DOHH2 (cell line): ENCODE data around the gene KCNQ1.

Source experiments
- EZH2phosphoT487 ChIP-seq: fragments of 200-600 bp; sonication (generic); IDR thresholded peaks from 2 replicates; pipeline ENCODE4 v1.6.1; 2017; ENCODE audit warnings: borderline replicate concordance, mild to moderate bottlenecking, antibody characterized with exemption, low read length, moderate library complexity, mixed read lengths
- TF ChIP-seq, protein P1 (sequence below): fragments of 200-600 bp; sonication (generic); IDR thresholded peaks from one replicate; pipeline ENCODE4 v1.5.1; 2014; ENCODE audit warnings: antibody characterized with exemption, mild to moderate bottlenecking, low read depth, low read length; ENCODE audit not compliant: poor library complexity, severe bottlenecking

DNA sequence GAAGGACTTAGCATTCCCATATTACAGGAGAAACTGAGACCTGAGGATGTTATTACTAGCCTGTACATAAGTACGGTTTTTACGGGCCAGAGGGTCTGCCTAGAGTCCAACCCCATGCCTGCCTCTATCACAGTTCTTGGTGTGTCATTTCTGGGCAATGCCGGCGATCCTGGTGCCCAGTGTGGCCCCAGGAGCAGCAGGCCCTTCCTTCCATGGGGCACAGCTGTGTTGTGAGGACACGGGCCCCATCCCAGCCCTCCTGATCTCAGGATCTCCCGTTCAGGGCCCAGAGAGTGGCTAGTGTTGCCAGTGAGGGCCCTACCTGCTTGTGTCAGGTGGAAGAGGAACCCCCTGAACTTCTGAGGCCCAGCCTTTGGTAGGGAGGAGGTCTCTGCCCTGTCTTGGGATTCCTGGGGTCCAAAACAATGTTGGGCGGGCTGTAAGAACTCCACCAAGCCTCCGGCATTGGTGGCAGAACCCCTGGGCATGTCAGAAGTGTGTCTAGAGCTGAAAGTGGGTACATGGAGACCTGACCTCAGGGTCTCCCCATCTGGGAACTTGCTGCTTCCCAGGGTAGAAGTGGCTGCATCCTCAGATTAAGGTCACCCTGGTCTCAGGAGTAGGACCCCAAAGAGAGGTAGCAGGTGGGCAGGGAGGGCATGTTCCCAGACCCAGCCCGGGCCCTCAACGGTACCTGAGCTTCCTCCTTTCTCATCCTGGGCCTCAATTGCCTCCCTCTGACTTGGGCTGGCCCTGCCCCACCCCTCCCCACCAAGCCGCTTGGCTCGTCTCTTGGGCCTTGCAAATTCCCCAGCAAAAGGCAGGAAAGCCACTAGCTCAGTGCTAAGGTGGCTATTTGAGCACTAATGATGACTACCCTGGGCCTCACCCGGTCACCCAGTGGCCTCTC lies 329.6 kb downstream of the KCNQ1 start:
- TF ChIP-seq, protein P1, sequence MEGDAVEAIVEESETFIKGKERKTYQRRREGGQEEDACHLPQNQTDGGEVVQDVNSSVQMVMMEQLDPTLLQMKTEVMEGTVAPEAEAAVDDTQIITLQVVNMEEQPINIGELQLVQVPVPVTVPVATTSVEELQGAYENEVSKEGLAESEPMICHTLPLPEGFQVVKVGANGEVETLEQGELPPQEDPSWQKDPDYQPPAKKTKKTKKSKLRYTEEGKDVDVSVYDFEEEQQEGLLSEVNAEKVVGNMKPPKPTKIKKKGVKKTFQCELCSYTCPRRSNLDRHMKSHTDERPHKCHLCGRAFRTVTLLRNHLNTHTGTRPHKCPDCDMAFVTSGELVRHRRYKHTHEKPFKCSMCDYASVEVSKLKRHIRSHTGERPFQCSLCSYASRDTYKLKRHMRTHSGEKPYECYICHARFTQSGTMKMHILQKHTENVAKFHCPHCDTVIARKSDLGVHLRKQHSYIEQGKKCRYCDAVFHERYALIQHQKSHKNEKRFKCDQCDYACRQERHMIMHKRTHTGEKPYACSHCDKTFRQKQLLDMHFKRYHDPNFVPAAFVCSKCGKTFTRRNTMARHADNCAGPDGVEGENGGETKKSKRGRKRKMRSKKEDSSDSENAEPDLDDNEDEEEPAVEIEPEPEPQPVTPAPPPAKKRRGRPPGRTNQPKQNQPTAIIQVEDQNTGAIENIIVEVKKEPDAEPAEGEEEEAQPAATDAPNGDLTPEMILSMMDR = no peak
- TF ChIP-seq EZH2phosphoT487 = no peak
